Suprapubic skin (tissue), 4 donors: ENCODE results near the gene UTP25. TPM values are rescaled to one million over a fixed set of nuclear protein-coding genes. Genes with fewer than 3 reads are reported as not detected.

ENCODE experiments used
- DNase-seq, 2 donors: peaks; one replicate each; pipeline ENCODE4 v3.0.0-alpha.2; 2019; ENCODE audit warnings: low spot score in 2 of 2
- H3K27ac ChIP-seq: fragments of 200-600 bp; sonication (generic); one replicate; pipeline ENCODE4 v1.5.1; 2019
- H3K27me3 ChIP-seq: fragments of 200-600 bp; sonication (generic); one replicate; pipeline ENCODE4 v1.5.1; 2019
- H3K36me3 ChIP-seq: fragments of 200-600 bp; sonication (generic); one replicate; pipeline ENCODE4 v1.5.1; 2019
- H3K4me1 ChIP-seq: fragments of 200-600 bp; sonication (generic); one replicate; pipeline ENCODE4 v1.5.1; 2019
- H3K4me3 ChIP-seq: fragments of 200-600 bp; sonication (generic); one replicate; pipeline ENCODE4 v1.5.1; 2019; ENCODE audit warnings: mild to moderate bottlenecking
- H3K9me3 ChIP-seq: fragments of 200-600 bp; sonication (generic); one replicate; pipeline ENCODE4 v1.5.1; 2019
- EP300 ChIP-seq: sonication (generic); formaldehyde crosslinking; IDR thresholded peaks from one replicate; pipeline ENCODE4 v1.6.1; 2017; ENCODE audit warnings: antibody characterized with exemption
- POLR2A ChIP-seq, 2 donors: fragments of 450-650 bp; IDR thresholded peaks; one replicate each; pipeline ENCODE4 v1.6.1; 2017; ENCODE audit warnings: antibody characterized with exemption in 2 of 2, mild to moderate bottlenecking in 2 of 2, moderate library complexity in 2 of 2
- POLR2AphosphoS5 ChIP-seq, 3 donors: sonication (generic); formaldehyde crosslinking; IDR thresholded peaks; one replicate each; pipeline ENCODE4 v1.6.1; 2017; ENCODE audit warnings: antibody characterized with exemption in 3 of 3
- WGBS: methylation state at CpG from one replicate; pipeline ENCODE4 v1.1.5; 2018; 5-methylcytosine and 5-hydroxymethylcytosine counted together
- total RNA-seq, 4 donors: library from RNA; depleted of rRNA; stranded (reverse); fragments of >200 nt; gene quantifications; one replicate each; pipeline ENCODE4 v1.1.0, GENCODE V29; 2016
- TF ChIP-seq, protein P1 (sequence below), 2 donors: fragments of 200-600 bp in 1 of 2; fragments of 450-650 bp in 1 of 2; sonication (generic) in 1 of 2; IDR thresholded peaks; one replicate each; pipeline ENCODE4 v1.5.1; 2016 to 2019; ENCODE audit warnings: antibody characterized with exemption in 2 of 2, mild to moderate bottlenecking in 1 of 2, moderate library complexity in 1 of 2

Gene UTP25
- total RNA-seq, 4 donors from 2014 or later, result 9.6 to 17.9 (median 11.6) TPM

- Histone ChIP-seq H3K27ac (no peak overlapping the region), H3K27me3 (no peaks in the 10 kb centered on the region), H3K36me3 (no peaks in the 10 kb centered on the region), H3K9me3 (no peaks in the 10 kb centered on the region), H3K4me1 (peaks cover 65% of the 10 kb centered on the region), H3K4me3 (peak overlapping the region; percentile 64)
- TF ChIP-seq, protein P1, sequence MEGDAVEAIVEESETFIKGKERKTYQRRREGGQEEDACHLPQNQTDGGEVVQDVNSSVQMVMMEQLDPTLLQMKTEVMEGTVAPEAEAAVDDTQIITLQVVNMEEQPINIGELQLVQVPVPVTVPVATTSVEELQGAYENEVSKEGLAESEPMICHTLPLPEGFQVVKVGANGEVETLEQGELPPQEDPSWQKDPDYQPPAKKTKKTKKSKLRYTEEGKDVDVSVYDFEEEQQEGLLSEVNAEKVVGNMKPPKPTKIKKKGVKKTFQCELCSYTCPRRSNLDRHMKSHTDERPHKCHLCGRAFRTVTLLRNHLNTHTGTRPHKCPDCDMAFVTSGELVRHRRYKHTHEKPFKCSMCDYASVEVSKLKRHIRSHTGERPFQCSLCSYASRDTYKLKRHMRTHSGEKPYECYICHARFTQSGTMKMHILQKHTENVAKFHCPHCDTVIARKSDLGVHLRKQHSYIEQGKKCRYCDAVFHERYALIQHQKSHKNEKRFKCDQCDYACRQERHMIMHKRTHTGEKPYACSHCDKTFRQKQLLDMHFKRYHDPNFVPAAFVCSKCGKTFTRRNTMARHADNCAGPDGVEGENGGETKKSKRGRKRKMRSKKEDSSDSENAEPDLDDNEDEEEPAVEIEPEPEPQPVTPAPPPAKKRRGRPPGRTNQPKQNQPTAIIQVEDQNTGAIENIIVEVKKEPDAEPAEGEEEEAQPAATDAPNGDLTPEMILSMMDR (IDR thresholded peaks at IDR 0.05), result no peak
- no peak for TF ChIP-seq POLR2AphosphoS5 (IDR thresholded peaks at IDR 0.05)
- no peak for TF ChIP-seq EP300
- no peak for TF ChIP-seq POLR2A (IDR thresholded peaks at IDR 0.05)
- 55% methylated on average over 4 of the region's 4 CpGs for WGBS
- DNase-seq, result no peak
These were observed 25.5 kb upstream of the UTP25 start for GRCh38 chr1:209802117-209802779.

- Histone ChIP-seq H3K4me1 (peaks cover 62% of the 10 kb centered on the region), H3K9me3 (no peaks in the 10 kb centered on the region), H3K27ac (no peak overlapping the region), H3K36me3 (no peaks in the 10 kb centered on the region), H3K27me3 (no peaks in the 10 kb centered on the region), H3K4me3 (peak overlapping the region; percentile 64)
- no peak for DNase-seq
- WGBS, result 59% methylated on average over 4 of the region's 4 CpGs
- TF ChIP-seq EP300 (no peak), POLR2A (IDR thresholded peaks at IDR 0.05) (no peak), POLR2AphosphoS5 (IDR thresholded peaks at IDR 0.05) (no peak)
- TF ChIP-seq, protein P1 (IDR thresholded peaks at IDR 0.05), result no peak
These were observed 25.0 kb upstream of the UTP25 start for GRCh38 chr1:209802780-209803152.

DNA sequence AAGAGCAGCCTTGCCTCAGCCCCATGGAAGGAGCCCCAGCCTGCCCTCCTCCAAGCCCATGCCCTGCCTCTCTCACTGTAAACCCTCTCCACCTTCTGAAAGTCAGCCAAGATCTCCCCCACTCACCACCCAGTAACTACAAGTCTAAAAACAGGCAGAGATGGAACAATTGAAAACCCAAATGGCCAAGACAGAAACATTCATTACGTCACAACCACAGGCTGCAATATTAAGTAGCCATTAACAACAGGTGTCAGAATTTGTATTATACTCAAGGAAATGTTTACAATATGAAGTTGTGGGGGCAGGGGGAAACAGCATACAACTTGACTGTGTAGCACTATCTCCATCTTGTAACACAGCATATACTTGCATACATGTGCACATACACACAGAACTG lies 24.2 kb upstream of the UTP25 start:
- 44% methylated on average over 1 of the region's 1 CpG for WGBS
- TF ChIP-seq, protein P1 (IDR thresholded peaks at IDR 0.05), result no peak
- no peak for TF ChIP-seq EP300
- no peak for TF ChIP-seq POLR2AphosphoS5 (IDR thresholded peaks at IDR 0.05)
- no peak for TF ChIP-seq POLR2A (IDR thresholded peaks at IDR 0.05)

GRCh38 chr1:209805341-209805781 lies 22.4 kb upstream of the UTP25 start:
- WGBS, result 39% methylated on average over 6 of the region's 19 CpGs
- no peak for DNase-seq
- Histone ChIP-seq H3K27me3 (no peaks in the 10 kb centered on the region), H3K4me3 (peak overlapping the region; percentile 64), H3K27ac (peak overlapping the region; percentile 95), H3K36me3 (no peaks in the 10 kb centered on the region), H3K9me3 (no peaks in the 10 kb centered on the region), H3K4me1 (peaks cover 46% of the 10 kb centered on the region)
- TF ChIP-seq, protein P1 (IDR thresholded peaks at IDR 0.05), result no peak
- TF ChIP-seq EP300, result no peak
- TF ChIP-seq POLR2A (IDR thresholded peaks at IDR 0.05), result no peak
- TF ChIP-seq POLR2AphosphoS5 (IDR thresholded peaks at IDR 0.05), result no peak

More for the DNA sequence above, 24.2 kb upstream of the UTP25 start:
- no peaks in the 10 kb centered on the region for H3K36me3 ChIP-seq
- peak overlapping the region; percentile 64 for H3K4me3 ChIP-seq
- H3K27ac ChIP-seq, result no peak overlapping the region
- no peaks in the 10 kb centered on the region for H3K9me3 ChIP-seq
- H3K27me3 ChIP-seq, result no peaks in the 10 kb centered on the region
- H3K4me1 ChIP-seq, result peaks cover 60% of the 10 kb centered on the region
- DNase-seq, result no peak

DNA sequence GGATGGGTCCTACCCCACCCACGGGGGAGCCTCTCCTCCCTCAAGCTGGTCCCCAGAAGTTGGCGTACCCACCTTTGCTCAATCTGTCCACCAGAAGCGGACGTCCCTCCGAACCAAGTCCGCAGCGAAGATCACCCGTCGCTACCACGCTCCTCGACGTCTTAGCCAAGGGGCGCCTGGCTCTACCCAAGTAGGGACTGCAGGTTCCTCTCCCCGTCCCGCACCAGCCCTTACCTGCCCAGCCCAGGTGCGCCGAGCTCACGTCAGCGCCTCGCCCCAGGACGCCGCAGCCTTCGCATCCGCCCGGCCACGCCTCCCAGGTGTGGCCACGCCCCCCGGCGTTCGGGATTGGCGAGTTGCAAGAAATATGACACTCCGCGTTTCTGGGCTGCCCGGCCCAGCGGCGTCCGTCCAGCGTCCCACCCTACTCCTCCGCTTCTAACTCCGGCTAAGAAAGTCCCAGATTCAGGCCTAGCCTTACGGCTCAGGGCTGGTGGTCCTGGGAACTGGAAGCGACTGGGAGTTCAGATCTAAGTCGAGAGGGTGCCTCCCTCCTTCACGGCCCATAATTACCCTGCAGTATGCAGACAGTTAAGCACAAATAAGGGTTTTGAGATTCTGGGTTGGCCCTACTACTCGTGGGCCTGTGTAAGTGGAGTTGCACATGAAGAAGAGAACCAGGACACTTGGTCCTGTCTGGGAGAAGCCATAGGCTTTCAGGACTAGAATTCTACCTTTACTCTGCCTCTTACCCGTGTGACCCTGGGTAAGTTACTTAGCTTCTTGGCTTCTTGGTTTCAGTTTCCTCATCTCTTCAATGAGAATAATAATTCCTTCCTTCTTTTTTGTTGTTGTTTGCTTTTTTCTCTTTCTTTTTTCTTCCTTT lies 21.7 kb upstream of the UTP25 start, which contains the start of gene IRF6:
Gene IRF6 (minus strand): TSS at position 268 of the 886 bp plus-strand sequence. CDS start 4,729 bp downstream, outside the sequence.
- Histone ChIP-seq H3K4me1 (peaks cover 40% of the 10 kb centered on the region), H3K9me3 (no peaks in the 10 kb centered on the region), H3K27ac (peak within 1 kb of the TSS; percentile 95), H3K27me3 (no peaks in the 10 kb centered on the region), H3K36me3 (no peaks in the 10 kb centered on the region), H3K4me3 (peak within 1 kb of the TSS; percentile 64)
- 4% methylated on average over 36 of the region's 46 CpGs for WGBS
- TF ChIP-seq, protein P1 (IDR thresholded peaks at IDR 0.05), result no peak
- TF ChIP-seq EP300 (no peak), POLR2AphosphoS5 (IDR thresholded peaks at IDR 0.05) (peak in 1 of 3 donors; percentile 67), POLR2A (IDR thresholded peaks at IDR 0.05) (peak in 1 of 2 donors; percentile 66)
- peak; percentile 90 to 91 for DNase-seq
